AG09309 (cell line): ENCODE results near the gene TTYH2.
"Not testable (repeated sequence)": the region's sequence is repeated elsewhere in the genome, so short reads cannot be mapped to it uniquely, and the experiment has no call there.

Experiments used
- DNase-seq: peaks from one replicate; pipeline ENCODE4 v3.0.0-alpha.2; 2010; ENCODE audit warnings: low read depth
- H3K4me3 ChIP-seq: 2 replicates; pipeline ENCODE4 v1.5.1; 2011; ENCODE audit warnings: mild to moderate bottlenecking, low read depth, low read length, moderate library complexity; ENCODE audit not compliant: control insufficient read depth
- TF ChIP-seq, protein P1 (sequence below): IDR thresholded peaks from 2 replicates; pipeline ENCODE4 v1.5.1; 2011; ENCODE audit warnings: mild to moderate bottlenecking, low read depth, low read length, inconsistent platforms; ENCODE audit not compliant: insufficient read depth, control insufficient read depth; ENCODE audit errors: missing control alignments

TTYH2 gene

DNA sequence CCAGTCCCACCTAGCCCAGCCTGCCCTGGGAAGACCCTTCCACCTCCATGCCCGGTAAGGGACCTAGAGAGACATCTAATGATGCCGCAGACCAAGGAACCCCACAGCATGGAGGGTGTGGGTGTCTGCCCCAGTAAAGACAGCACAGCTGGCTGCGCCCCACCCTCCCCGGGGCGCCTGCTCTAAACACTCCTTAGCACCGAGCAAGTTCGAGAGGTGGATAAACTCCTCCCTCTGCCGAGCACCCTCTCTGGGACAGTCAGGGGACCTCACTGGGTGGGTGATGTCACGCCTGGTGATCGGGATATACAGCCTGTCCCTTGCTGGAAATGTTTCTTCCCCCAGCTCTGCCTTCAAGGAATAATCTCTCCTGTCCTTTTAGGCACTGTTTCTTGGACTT is 43.9 kb downstream of the TTYH2 start:
- TF ChIP-seq, protein P1, sequence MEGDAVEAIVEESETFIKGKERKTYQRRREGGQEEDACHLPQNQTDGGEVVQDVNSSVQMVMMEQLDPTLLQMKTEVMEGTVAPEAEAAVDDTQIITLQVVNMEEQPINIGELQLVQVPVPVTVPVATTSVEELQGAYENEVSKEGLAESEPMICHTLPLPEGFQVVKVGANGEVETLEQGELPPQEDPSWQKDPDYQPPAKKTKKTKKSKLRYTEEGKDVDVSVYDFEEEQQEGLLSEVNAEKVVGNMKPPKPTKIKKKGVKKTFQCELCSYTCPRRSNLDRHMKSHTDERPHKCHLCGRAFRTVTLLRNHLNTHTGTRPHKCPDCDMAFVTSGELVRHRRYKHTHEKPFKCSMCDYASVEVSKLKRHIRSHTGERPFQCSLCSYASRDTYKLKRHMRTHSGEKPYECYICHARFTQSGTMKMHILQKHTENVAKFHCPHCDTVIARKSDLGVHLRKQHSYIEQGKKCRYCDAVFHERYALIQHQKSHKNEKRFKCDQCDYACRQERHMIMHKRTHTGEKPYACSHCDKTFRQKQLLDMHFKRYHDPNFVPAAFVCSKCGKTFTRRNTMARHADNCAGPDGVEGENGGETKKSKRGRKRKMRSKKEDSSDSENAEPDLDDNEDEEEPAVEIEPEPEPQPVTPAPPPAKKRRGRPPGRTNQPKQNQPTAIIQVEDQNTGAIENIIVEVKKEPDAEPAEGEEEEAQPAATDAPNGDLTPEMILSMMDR = no peak
- H3K4me3 ChIP-seq = no peak overlapping the region

GRCh38 chr17:74259667-74260524 is 46.5 kb downstream of the TTYH2 start:
- DNase-seq = no peak
- TF ChIP-seq, protein P1 = no peak
- H3K4me3 ChIP-seq = no peak overlapping the region

More for the DNA sequence above, 43.9 kb downstream of the TTYH2 start:
- DNase-seq = no peak

GRCh38 chr17:74260525-74260850 is 47.1 kb downstream of the TTYH2 start:
- no peak for DNase-seq
- TF ChIP-seq, protein P1 = no peak
- H3K4me3 ChIP-seq = no peak overlapping the region

GRCh38 chr17:74262601-74263000 is 49.2 kb downstream of the TTYH2 start:
- DNase-seq = no peak
- no peak overlapping the region for H3K4me3 ChIP-seq
- TF ChIP-seq, protein P1 = no peak

- H3K4me3 ChIP-seq, DNase-seq: not testable (repeated sequence)
Observed at GRCh38 chr17:74267054-74267453, 53.7 kb downstream of the TTYH2 start.

DNA sequence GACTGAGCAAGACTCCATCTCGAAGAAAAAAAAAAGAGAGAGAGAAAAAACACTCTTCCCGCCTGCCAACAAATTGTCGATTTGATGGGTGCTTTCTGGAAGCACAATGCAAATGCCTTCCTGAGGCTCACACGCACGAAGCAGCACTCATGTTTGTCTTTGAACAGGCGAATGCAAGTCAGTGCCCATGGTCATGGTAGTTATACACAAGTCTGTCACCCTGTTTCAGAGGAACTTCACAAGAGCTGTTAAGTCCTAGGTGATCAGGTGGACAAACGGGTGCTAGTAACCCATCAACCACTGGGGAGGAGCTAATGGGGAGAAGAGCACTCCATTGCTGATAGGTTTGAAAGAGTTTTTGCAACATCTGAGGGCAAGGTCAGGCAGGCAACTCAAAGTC is 54.2 kb downstream of the TTYH2 start:
- no peak overlapping the region for H3K4me3 ChIP-seq
- no peak for DNase-seq
- TF ChIP-seq, protein P1 = no peak

- DNase-seq = no peak
- TF ChIP-seq, protein P1 = no peak
- no peak overlapping the region for H3K4me3 ChIP-seq
Observed at GRCh38 chr17:74267987-74268499, 54.7 kb downstream of the TTYH2 start.
